ENCODE data around the gene BPNT1.
A peak's percentile ranks its signal among the peaks of the same experiment; 100 is the strongest.
"Not testable (repeated sequence)": the region's sequence is repeated elsewhere in the genome, so short reads cannot be mapped to it uniquely, and the experiment has no call there.

Gene BPNT1

DNA sequence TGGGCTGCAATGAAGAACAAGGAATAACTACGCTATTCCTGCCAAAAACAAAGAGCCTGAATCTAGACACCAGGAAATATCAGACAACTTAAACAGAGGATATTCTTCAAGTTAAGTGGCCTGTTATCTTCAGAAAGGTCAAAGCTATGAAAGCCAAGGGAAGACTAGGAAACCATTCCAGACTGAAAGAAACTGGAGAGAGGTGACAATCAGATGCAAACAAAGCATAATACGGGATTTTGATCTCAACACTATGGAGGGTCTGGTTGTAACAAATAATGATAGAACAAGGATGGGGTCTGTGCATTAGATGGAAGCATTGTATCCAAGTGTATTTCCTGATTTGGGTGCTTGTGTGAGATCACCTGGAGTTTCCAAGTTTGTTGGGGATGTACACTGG lies 45.9 kb downstream of the BPNT1 start:
- Histone ChIP-seq H3K4me2 (ENCODE audit: low read depth, low read length, poor library complexity, severe bottlenecking) (peak overlapping the region; percentile 74), H3K9me3 (ENCODE audit: insufficient read depth, low read length) (no peaks in the 10 kb centered on the region), H3K9me2 (replicated peaks; ENCODE audit: insufficient read depth, low read length) (no peaks in the 10 kb centered on the region), H3K79me2 (ENCODE audit: insufficient read depth, low read length) (peaks cover 69% of the 10 kb centered on the region), H3K36me3 (ENCODE audit: low read length) (peaks cover 8% of the 10 kb centered on the region; the same call in 1 of the 2 replicates), H4K20me1 (ENCODE audit: low read depth, low read length) (peaks cover 4% of the 10 kb centered on the region; the same call in 1 of the 2 replicates), H3K4me3 (ENCODE audit: insufficient read depth, low read length, poor library complexity, severe bottlenecking) (no peak overlapping the region), H3F3A (ENCODE audit: insufficient read depth) (peaks cover 5% of the 10 kb centered on the region; the same call in 1 of the 2 replicates), H3K27ac (ENCODE audit: low read depth, low read length) (no peak overlapping the region), H3K27me3 (ENCODE audit: low read length) (no peaks in the 10 kb centered on the region), H2AFZ (ENCODE audit: low read depth, low read length, severe bottlenecking) (no peak overlapping the region), H3K9ac (ENCODE audit: low read length) (no peak overlapping the region)
- TF ChIP-seq CTCF (IDR thresholded peaks at IDR 0.05; ENCODE audit: insufficient read depth, low read length, poor library complexity, severe bottlenecking) (no peak), EZH2phosphoT487 (conservative IDR thresholded peaks at IDR 0.05; ENCODE audit: low read length) (no peak)

DNA sequence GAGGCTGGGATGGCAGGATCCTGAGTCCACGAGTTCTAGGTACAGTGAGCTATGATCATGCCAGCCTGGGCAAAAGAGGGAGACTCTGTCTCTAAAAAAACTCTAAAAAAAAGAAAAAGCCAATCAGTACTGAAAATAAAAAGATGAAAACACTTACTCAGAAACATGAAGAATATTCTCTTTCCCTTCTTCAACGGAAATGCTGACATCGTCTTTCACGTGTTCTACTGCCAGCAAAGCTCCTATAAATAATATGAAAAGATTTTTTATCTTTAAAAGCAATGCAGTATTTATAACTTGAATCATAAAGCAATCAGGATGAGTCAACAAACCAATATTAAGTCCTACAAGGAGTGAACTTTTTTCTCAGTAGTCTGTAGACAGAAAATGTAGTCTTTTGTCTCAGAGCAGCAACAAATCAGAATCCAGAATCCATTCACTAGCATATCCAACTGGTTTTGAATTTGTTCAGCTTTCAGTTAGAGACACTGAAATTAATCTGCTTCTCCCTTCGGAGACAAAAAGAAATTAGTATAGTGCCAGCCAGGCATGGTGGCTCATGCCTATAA lies 49.5 kb downstream of the BPNT1 start:
- Histone ChIP-seq H3F3A (ENCODE audit: insufficient read depth) (peaks cover 5% of the 10 kb centered on the region; the same call in 1 of the 2 replicates), H3K4me2 (ENCODE audit: low read depth, low read length, poor library complexity, severe bottlenecking) (no peak overlapping the region), H3K27me3 (ENCODE audit: low read length) (no peaks in the 10 kb centered on the region), H3K27ac (ENCODE audit: low read depth, low read length) (no peak overlapping the region), H4K20me1 (ENCODE audit: low read depth, low read length) (peaks cover 9% of the 10 kb centered on the region; the same call in 1 of the 2 replicates), H3K9ac (ENCODE audit: low read length) (no peak overlapping the region), H3K9me3 (ENCODE audit: insufficient read depth, low read length) (no peaks in the 10 kb centered on the region), H2AFZ (ENCODE audit: low read depth, low read length, severe bottlenecking) (no peak overlapping the region), H3K36me3 (ENCODE audit: low read length) (peaks cover 17% of the 10 kb centered on the region; the same call in 1 of the 2 replicates), H3K9me2 (replicated peaks; ENCODE audit: insufficient read depth, low read length) (no peaks in the 10 kb centered on the region), H3K79me2 (ENCODE audit: insufficient read depth, low read length) (peaks cover 94% of the 10 kb centered on the region), H3K4me3 (ENCODE audit: insufficient read depth, low read length, poor library complexity, severe bottlenecking) (no peak overlapping the region)
- no peak for TF ChIP-seq CTCF (IDR thresholded peaks at IDR 0.05; ENCODE audit: insufficient read depth, low read length, poor library complexity, severe bottlenecking)
- no peak for TF ChIP-seq EZH2phosphoT487 (conservative IDR thresholded peaks at IDR 0.05; ENCODE audit: low read length)

GRCh38 chr1:220038640-220039039 lies 50.9 kb downstream of the BPNT1 start:
- no peak overlapping the region for H3K4me3 ChIP-seq (ENCODE audit: insufficient read depth, low read length, poor library complexity, severe bottlenecking)
- TF ChIP-seq EZH2phosphoT487 (conservative IDR thresholded peaks at IDR 0.05; ENCODE audit: low read length), result no peak
- TF ChIP-seq CTCF (IDR thresholded peaks at IDR 0.05; ENCODE audit: insufficient read depth, low read length, poor library complexity, severe bottlenecking), result no peak
- no peak overlapping the region for H3K9ac ChIP-seq (ENCODE audit: low read length)
- H2AFZ ChIP-seq (ENCODE audit: low read depth, low read length, severe bottlenecking), result no peak overlapping the region
- H3K79me2 ChIP-seq (ENCODE audit: insufficient read depth, low read length), result peaks cover 92% of the 10 kb centered on the region
- no peaks in the 10 kb centered on the region for H3K9me2 ChIP-seq (replicated peaks; ENCODE audit: insufficient read depth, low read length)
- 0 out of 2 replicates have a peak, but pooled peaks cover under 1% of the 10 kb centered on the region for H3F3A ChIP-seq (ENCODE audit: insufficient read depth)
- peaks cover 29% of the 10 kb centered on the region; the same call in 1 of the 2 replicates for H3K36me3 ChIP-seq (ENCODE audit: low read length)
- H3K9me3 ChIP-seq (ENCODE audit: insufficient read depth, low read length), result no peaks in the 10 kb centered on the region
- no peaks in the 10 kb centered on the region for H3K27me3 ChIP-seq (ENCODE audit: low read length)
- H3K27ac ChIP-seq (ENCODE audit: low read depth, low read length), result no peak overlapping the region
- H4K20me1 ChIP-seq (ENCODE audit: low read depth, low read length), result peaks cover 15% of the 10 kb centered on the region; the same call in 1 of the 2 replicates
- no peak overlapping the region for H3K4me2 ChIP-seq (ENCODE audit: low read depth, low read length, poor library complexity, severe bottlenecking)

GRCh38 chr1:220037810-220038209 lies 51.8 kb downstream of the BPNT1 start:
- not testable (repeated sequence) for H3K9me2 ChIP-seq (replicated peaks; ENCODE audit: insufficient read depth, low read length); H3K27me3 ChIP-seq (ENCODE audit: low read length); H3K4me3 ChIP-seq (ENCODE audit: insufficient read depth, low read length, poor library complexity, severe bottlenecking); H2AFZ ChIP-seq (ENCODE audit: low read depth, low read length, severe bottlenecking); H3K27ac ChIP-seq (ENCODE audit: low read depth, low read length); H3K4me2 ChIP-seq (ENCODE audit: low read depth, low read length, poor library complexity, severe bottlenecking); H3K9me3 ChIP-seq (ENCODE audit: insufficient read depth, low read length); H3F3A ChIP-seq (ENCODE audit: insufficient read depth); H3K9ac ChIP-seq (ENCODE audit: low read length)
- H4K20me1 ChIP-seq (ENCODE audit: low read depth, low read length), result peaks cover 12% of the 10 kb centered on the region; the same call in 1 of the 2 replicates
- H3K36me3 ChIP-seq (ENCODE audit: low read length), result peaks cover 37% of the 10 kb centered on the region; the same call in 1 of the 2 replicates
- H3K79me2 ChIP-seq (ENCODE audit: insufficient read depth, low read length), result peaks cover 93% of the 10 kb centered on the region

Measured in SU-DHL-6 (cell line).